ENCODE results near the gene SLC12A6. TPM values are rescaled to one million over a fixed set of nuclear protein-coding genes. Genes with fewer than 3 reads are reported as not detected.

The SLC12A6 gene
- total and polyA plus RNA-seq, 8 donors, result 25.3 to 47.4 (median 29.7) TPM

GRCh38 chr15:34362047-34362773 is 24.6 kb upstream of the SLC12A6 start:
- no peak for DNase-seq
- H3K27ac ChIP-seq, result no peak overlapping the region
- no peak for ATAC-seq
- H3K4me1 ChIP-seq, result peaks cover 7 to 15% of the 10 kb centered on the region in 2 donors
- no peaks in the 10 kb centered on the region for H3K27me3 ChIP-seq
- TF ChIP-seq CTCF (IDR thresholded peaks at IDR 0.05), result no peak
- intact Hi-C loops (cut with DNase I), result no loop called here
- no peak overlapping the region for H3K4me3 ChIP-seq
- H3K36me3 ChIP-seq, result peaks cover 0 to 47% of the 10 kb centered on the region in 2 donors
- no peaks in the 10 kb centered on the region for H3K9me3 ChIP-seq

- no peak overlapping the region for H3K4me3 ChIP-seq
- peaks cover 0 to 56% of the 10 kb centered on the region in 2 donors for H3K36me3 ChIP-seq
- intact Hi-C loops (cut with DNase I), result no loop called here
- no peaks in the 10 kb centered on the region for H3K9me3 ChIP-seq
- no peaks in the 10 kb centered on the region for H3K27me3 ChIP-seq
- no peak for TF ChIP-seq CTCF (IDR thresholded peaks at IDR 0.05)
- no peak overlapping the region for H3K27ac ChIP-seq
- peaks cover 7 to 13% of the 10 kb centered on the region in 2 donors for H3K4me1 ChIP-seq
- ATAC-seq (no peak), DNase-seq (no peak)
These were observed 23.7 kb upstream of the SLC12A6 start for GRCh38 chr15:34361278-34361677.

- no peaks in the 10 kb centered on the region for H3K27me3 ChIP-seq
- H3K27ac ChIP-seq, result no peak overlapping the region
- ATAC-seq (no peak), DNase-seq (no peak)
- H3K4me3 ChIP-seq, result no peak overlapping the region
- peaks cover 0 to 66% of the 10 kb centered on the region in 2 donors for H3K36me3 ChIP-seq
- intact Hi-C loops (cut with DNase I), result no loop called here
- no peaks in the 10 kb centered on the region for H3K9me3 ChIP-seq
- TF ChIP-seq CTCF (IDR thresholded peaks at IDR 0.05), result no peak
- peaks cover 0 to 4% of the 10 kb centered on the region in 2 donors for H3K4me1 ChIP-seq
These were observed 22.7 kb upstream of the SLC12A6 start for GRCh38 chr15:34360298-34360697.

- TF ChIP-seq CTCF (IDR thresholded peaks at IDR 0.05), result no peak
- H3K4me1 ChIP-seq, result no peaks in the 10 kb centered on the region
- H3K9me3 ChIP-seq, result no peaks in the 10 kb centered on the region
- DNase-seq (no peak), ATAC-seq (peak; percentile 36)
- intact Hi-C loops (cut with DNase I), result no loop called here
- H3K27me3 ChIP-seq, result no peaks in the 10 kb centered on the region
- H3K36me3 ChIP-seq, result peaks cover 0 to 67% of the 10 kb centered on the region in 2 donors
- no peak overlapping the region for H3K27ac ChIP-seq
- H3K4me3 ChIP-seq, result no peak overlapping the region
These were observed 21.8 kb upstream of the SLC12A6 start for GRCh38 chr15:34359416-34359815.

GRCh38 chr15:34358948-34359347 is 21.4 kb upstream of the SLC12A6 start:
- TF ChIP-seq CTCF (IDR thresholded peaks at IDR 0.05), result no peak
- DNase-seq, result no peak
- Histone ChIP-seq H3K36me3 (peaks cover 0 to 67% of the 10 kb centered on the region in 2 donors), H3K9me3 (no peaks in the 10 kb centered on the region), H3K27ac (no peak overlapping the region), H3K4me1 (no peaks in the 10 kb centered on the region), H3K27me3 (no peaks in the 10 kb centered on the region), H3K4me3 (no peak overlapping the region)
- intact Hi-C loops (cut with DNase I), result no loop called here
- no peak for ATAC-seq

Measured in left lung (tissue), 10 donors.